ENCODE data around the gene HAUS6. TPM values are rescaled to one million over a fixed set of nuclear protein-coding genes. Genes with fewer than 3 reads are reported as not detected.
A peak's percentile ranks its signal among the peaks of the same experiment; 100 is the strongest.

Gene HAUS6
- total and polyA plus RNA-seq, 7 donors = 1.2 to 12.5 (median 6.9) TPM

- H3K27me3 ChIP-seq = no peaks in the 10 kb centered on the region
- WGBS, 2 donors = 96 to 97% methylated on average over 5 of the region's 5 CpGs
Measured at GRCh38 chr9:19036611-19037010, 66.1 kb downstream of the HAUS6 start.

GRCh38 chr9:19033015-19033414, 69.7 kb downstream of the HAUS6 start, which contains the start of gene SAXO1:
Gene SAXO1, minus strand, starts transcription at chr9:19033209. Its CDS starts 301 bp downstream, at chr9:19032908.
- Histone ChIP-seq H3K27me3 (peaks cover 0 to 4% (median 0%) of the 10 kb centered on the region in 3 donors), H3K4me3 (no peak within 1 kb of the TSS), H3K9me3 (no peaks in the 10 kb centered on the region), H3K36me3 (no peaks in the 10 kb centered on the region), H3K27ac (no peak within 1 kb of the TSS), H3K4me1 (no peaks in the 10 kb centered on the region)
- intact Hi-C loops (cut with DNase I) = no loop called here
- no peak for DNase-seq
- WGBS, 2 donors = 85 to 90% methylated on average over 20 of the region's 20 CpGs
- TF ChIP-seq, protein P1, sequence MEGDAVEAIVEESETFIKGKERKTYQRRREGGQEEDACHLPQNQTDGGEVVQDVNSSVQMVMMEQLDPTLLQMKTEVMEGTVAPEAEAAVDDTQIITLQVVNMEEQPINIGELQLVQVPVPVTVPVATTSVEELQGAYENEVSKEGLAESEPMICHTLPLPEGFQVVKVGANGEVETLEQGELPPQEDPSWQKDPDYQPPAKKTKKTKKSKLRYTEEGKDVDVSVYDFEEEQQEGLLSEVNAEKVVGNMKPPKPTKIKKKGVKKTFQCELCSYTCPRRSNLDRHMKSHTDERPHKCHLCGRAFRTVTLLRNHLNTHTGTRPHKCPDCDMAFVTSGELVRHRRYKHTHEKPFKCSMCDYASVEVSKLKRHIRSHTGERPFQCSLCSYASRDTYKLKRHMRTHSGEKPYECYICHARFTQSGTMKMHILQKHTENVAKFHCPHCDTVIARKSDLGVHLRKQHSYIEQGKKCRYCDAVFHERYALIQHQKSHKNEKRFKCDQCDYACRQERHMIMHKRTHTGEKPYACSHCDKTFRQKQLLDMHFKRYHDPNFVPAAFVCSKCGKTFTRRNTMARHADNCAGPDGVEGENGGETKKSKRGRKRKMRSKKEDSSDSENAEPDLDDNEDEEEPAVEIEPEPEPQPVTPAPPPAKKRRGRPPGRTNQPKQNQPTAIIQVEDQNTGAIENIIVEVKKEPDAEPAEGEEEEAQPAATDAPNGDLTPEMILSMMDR (IDR thresholded peaks at IDR 0.05) = no peak
- TF ChIP-seq EP300 (IDR thresholded peaks at IDR 0.05) = no peak
- no peak for TF ChIP-seq POLR2A (IDR thresholded peaks at IDR 0.05)
- TF ChIP-seq POLR2AphosphoS5 (IDR thresholded peaks at IDR 0.05) = no peak

More at GRCh38 chr9:19036611-19037010, 66.1 kb downstream of the HAUS6 start:
- no peaks in the 10 kb centered on the region for H3K4me1 ChIP-seq
- DNase-seq = no peak
- H3K36me3 ChIP-seq = no peaks in the 10 kb centered on the region
- TF ChIP-seq EP300 (IDR thresholded peaks at IDR 0.05) = no peak
- no peak for TF ChIP-seq POLR2A (IDR thresholded peaks at IDR 0.05)
- TF ChIP-seq, protein P1 (IDR thresholded peaks at IDR 0.05) = no peak
- intact Hi-C loops (cut with DNase I) = no loop called here
- no peak overlapping the region for H3K4me3 ChIP-seq
- no peak overlapping the region for H3K27ac ChIP-seq
- H3K9me3 ChIP-seq = no peaks in the 10 kb centered on the region

GRCh38 chr9:19032406-19032805, 70.3 kb downstream of the HAUS6 start:
- H3K4me1 ChIP-seq = no peaks in the 10 kb centered on the region
- peaks cover 0 to 4% (median 0%) of the 10 kb centered on the region in 3 donors for H3K27me3 ChIP-seq
- no peaks in the 10 kb centered on the region for H3K36me3 ChIP-seq
- H3K9me3 ChIP-seq = no peaks in the 10 kb centered on the region
- H3K4me3 ChIP-seq = no peak overlapping the region
- no peak for DNase-seq
- peak in 1 of 4 donors; percentile 19 for TF ChIP-seq POLR2AphosphoS5 (IDR thresholded peaks at IDR 0.05)
- no peak for TF ChIP-seq EP300 (IDR thresholded peaks at IDR 0.05)
- TF ChIP-seq, protein P1 (IDR thresholded peaks at IDR 0.05) = no peak
- intact Hi-C loops (cut with DNase I) = no loop called here
- 61 to 77% methylated on average over 14 of the region's 14 CpGs for WGBS, 2 donors
- H3K27ac ChIP-seq = no peak overlapping the region

DNA sequence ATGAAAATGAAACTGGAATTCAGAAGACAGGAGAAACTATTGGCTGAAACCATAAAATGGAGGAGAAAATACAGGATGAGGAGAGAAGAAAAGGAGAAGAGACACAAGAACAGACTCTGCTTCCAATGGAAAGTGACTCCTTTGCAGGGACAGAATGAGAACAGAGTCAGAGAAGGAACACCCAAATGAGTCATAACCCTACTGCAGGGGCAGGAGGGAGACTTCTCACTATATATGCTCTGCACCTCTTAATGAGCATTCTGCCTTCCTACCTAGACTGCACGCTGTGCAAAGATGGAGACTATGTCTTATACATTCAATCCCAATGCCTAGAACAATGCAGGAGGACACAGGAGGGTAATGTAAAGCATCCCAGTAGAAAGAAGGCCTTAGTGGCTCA, 71.8 kb downstream of the HAUS6 start:
- Histone ChIP-seq H3K9me3 (no peaks in the 10 kb centered on the region), H3K27ac (no peak overlapping the region), H3K27me3 (peaks cover 0 to 4% (median 0%) of the 10 kb centered on the region in 3 donors), H3K4me3 (no peak overlapping the region), H3K36me3 (no peaks in the 10 kb centered on the region), H3K4me1 (no peaks in the 10 kb centered on the region)
- WGBS, 2 donors = 89 to 95% methylated on average over 1 of the region's 1 CpG
- no peak for DNase-seq
- intact Hi-C loops (cut with DNase I) = no loop called here
- TF ChIP-seq EP300 (IDR thresholded peaks at IDR 0.05) (no peak), POLR2A (IDR thresholded peaks at IDR 0.05) (no peak), POLR2AphosphoS5 (IDR thresholded peaks at IDR 0.05) (no peak)
- TF ChIP-seq, protein P1 (IDR thresholded peaks at IDR 0.05) = no peak
